HepG2 (cell line): ENCODE data around the gene UBAP2. TPM values are rescaled to one million over a fixed set of nuclear protein-coding genes. Genes with fewer than 3 reads are reported as not detected.

Source experiments
- ATF7-NPFF ChIP-seq: sonication (generic); formaldehyde crosslinking; IDR thresholded peaks from 2 replicates; pipeline ENCODE4 v1.8.1; 2023; ENCODE audit warnings: mild to moderate bottlenecking, low read depth, missing genetic modification reagents, moderate library complexity
- CBX5 ChIP-seq: sonication (generic); formaldehyde crosslinking; IDR thresholded peaks from 2 replicates; pipeline ENCODE4 v1.4.0; 2020; ENCODE audit warnings: missing genetic modification reagents, borderline replicate concordance
- CENPT ChIP-seq: sonication (generic); formaldehyde crosslinking; IDR thresholded peaks from 2 replicates; pipeline ENCODE4 v1.8.0; 2022; ENCODE audit warnings: low read depth, mild to moderate bottlenecking, moderate library complexity, missing genetic modification reagents
- HNRNPL ChIP-seq: fragments of 200-400 bp; formaldehyde crosslinking; IDR thresholded peaks from 2 replicates; pipeline ENCODE4 v1.6.1; 2017; ENCODE audit warnings: mild to moderate bottlenecking, low read depth, low read length
- HNRNPLL ChIP-seq: fragments of 200-400 bp; formaldehyde crosslinking; IDR thresholded peaks from 2 replicates; pipeline ENCODE4 v1.6.1; 2017; ENCODE audit warnings: mild to moderate bottlenecking, low read depth, low read length; ENCODE audit not compliant: poor library complexity, severe bottlenecking
- KAT8 ChIP-seq: IDR thresholded peaks from 2 replicates; pipeline ENCODE4 v1.6.1; 2016; ENCODE audit warnings: missing genetic modification reagents, missing compliant biosample characterization
- MED1 ChIP-seq: sonication (generic); formaldehyde crosslinking; IDR thresholded peaks from 2 replicates; pipeline ENCODE4 v1.4.0; 2020; ENCODE audit warnings: missing genetic modification reagents
- MLLT10 ChIP-seq: sonication (generic); formaldehyde crosslinking; IDR thresholded peaks from 2 replicates; pipeline ENCODE4 v1.4.0; 2020; ENCODE audit warnings: missing genetic modification reagents
- MTF2 ChIP-seq: sonication (generic); formaldehyde crosslinking; IDR thresholded peaks from 2 replicates; pipeline ENCODE4 v1.5.0; 2020; ENCODE audit warnings: missing genetic modification reagents, borderline replicate concordance
- NBN ChIP-seq: fragments of 450-650 bp; conservative IDR thresholded peaks from 2 replicates; pipeline ENCODE4 v1.6.1; 2017
- ZZZ3 ChIP-seq: sonication (generic); formaldehyde crosslinking; IDR thresholded peaks from 2 replicates; pipeline ENCODE4 v1.4.0; 2020; ENCODE audit warnings: missing genetic modification reagents, mild to moderate bottlenecking, borderline replicate concordance
- polyA plus RNA-seq, 8 experiments: library from polyadenylated mRNA; depleted of rRNA in 3 of 8; stranded (reverse) in 7 of 8; unstranded in 1 of 8; fragments of >200 nt; fragmentation: Illumina TruSeq in 4 of 8; extraction: Trizol in 4 of 8; gene quantifications; 2 replicates each; pipeline versions ENCODE4 v1.2.1 to v1.2.3, GENCODE V29; 2011 to 2016; ENCODE audit warnings: low read depth in 4 of 8, missing spikeins in 1 of 8, mixed read lengths in 1 of 8; ENCODE audit not compliant: insufficient read depth in 1 of 8
- total RNA-seq, 5 experiments: library from RNA; depleted of rRNA; stranded (reverse); fragments of >200 nt; fragmentation: Illumina TruSeq; extraction: Trizol; gene quantifications; 2 replicates each; pipeline ENCODE4 v1.2.3, GENCODE V29; 2016; ENCODE audit warnings: low read depth in 1 of 5
- TF ChIP-seq, protein P1 (sequence below): sonication (generic); formaldehyde crosslinking; conservative IDR thresholded peaks from 2 replicates; pipeline ENCODE4 v1.4.0; 2020; ENCODE audit warnings: mild to moderate bottlenecking, missing genetic modification reagents, moderate library complexity
- TF ChIP-seq, protein P2 (sequence below): IDR thresholded peaks from 2 replicates; pipeline ENCODE4 v1.6.1; 2012; ENCODE audit warnings: low read length, improper control_type of control experiment
- TF ChIP-seq, protein P3 (sequence below): sonication (generic); formaldehyde crosslinking; IDR thresholded peaks from 2 replicates; pipeline ENCODE4 v1.8.1; 2023; ENCODE audit warnings: mild to moderate bottlenecking, inconsistent platforms, moderate library complexity, missing genetic modification reagents, borderline replicate concordance
- TF ChIP-seq, protein P4 (sequence below): sonication (generic); formaldehyde crosslinking; IDR thresholded peaks from 2 replicates; pipeline ENCODE4 v1.9.0; 2021; ENCODE audit warnings: missing genetic modification reagents, mild to moderate bottlenecking, borderline replicate concordance
- TF ChIP-seq, protein P5 (sequence below): fragments of 450-650 bp; IDR thresholded peaks from 2 replicates; pipeline ENCODE4 v1.6.1; 2016

Gene UBAP2
- total and polyA plus RNA-seq, 2 of the 13 experiments (the other 11 are each of a cell fraction or from before 2014, with no cell fraction given) = 19.0 to 22.0 TPM

DNA sequence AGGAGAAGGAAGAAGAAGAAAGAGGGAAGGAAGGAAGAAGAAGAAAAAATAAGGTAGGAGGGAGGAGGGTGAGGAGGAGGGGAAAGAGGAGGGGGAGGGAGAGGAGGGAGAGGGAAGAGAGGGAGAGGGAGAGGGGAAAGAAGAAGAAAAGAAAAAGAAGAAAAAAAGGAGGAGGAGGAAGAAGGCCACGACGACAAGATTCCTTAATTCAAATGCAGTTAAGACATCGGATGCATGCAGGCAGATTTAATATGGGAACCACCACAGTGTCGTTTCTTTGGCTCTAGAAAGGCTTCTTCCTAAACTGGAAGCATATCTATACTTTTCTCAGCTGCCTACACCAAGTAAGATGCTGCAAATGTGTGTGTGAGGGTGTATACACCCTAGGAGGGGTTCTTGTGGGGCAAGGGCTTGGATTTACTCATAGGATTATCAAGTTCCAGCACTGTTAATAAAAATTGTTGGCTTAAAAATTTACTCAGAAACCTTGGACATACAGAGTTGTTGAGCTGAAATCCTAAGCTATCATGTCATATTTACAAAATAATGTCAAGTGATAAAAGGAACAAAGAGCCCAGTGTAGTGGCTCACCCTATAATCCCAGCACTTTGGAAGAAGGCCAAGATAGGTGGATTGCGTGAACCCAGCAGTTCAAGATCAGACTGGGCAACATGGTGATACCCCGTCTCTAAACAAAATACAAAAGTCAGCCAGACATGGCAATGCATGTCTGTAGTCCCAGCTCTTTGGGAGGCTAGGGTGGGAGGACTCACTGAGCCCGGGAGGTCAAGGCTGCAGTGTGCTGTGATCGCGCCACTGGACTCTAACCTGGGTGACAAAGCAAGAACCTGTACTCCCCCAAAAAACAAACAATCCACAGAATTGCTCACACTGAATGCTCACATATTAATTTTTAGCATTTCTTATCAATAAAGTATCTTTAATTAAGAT, 108.5 kb downstream of the UBAP2 start (continued):
- TF ChIP-seq, protein P1, sequence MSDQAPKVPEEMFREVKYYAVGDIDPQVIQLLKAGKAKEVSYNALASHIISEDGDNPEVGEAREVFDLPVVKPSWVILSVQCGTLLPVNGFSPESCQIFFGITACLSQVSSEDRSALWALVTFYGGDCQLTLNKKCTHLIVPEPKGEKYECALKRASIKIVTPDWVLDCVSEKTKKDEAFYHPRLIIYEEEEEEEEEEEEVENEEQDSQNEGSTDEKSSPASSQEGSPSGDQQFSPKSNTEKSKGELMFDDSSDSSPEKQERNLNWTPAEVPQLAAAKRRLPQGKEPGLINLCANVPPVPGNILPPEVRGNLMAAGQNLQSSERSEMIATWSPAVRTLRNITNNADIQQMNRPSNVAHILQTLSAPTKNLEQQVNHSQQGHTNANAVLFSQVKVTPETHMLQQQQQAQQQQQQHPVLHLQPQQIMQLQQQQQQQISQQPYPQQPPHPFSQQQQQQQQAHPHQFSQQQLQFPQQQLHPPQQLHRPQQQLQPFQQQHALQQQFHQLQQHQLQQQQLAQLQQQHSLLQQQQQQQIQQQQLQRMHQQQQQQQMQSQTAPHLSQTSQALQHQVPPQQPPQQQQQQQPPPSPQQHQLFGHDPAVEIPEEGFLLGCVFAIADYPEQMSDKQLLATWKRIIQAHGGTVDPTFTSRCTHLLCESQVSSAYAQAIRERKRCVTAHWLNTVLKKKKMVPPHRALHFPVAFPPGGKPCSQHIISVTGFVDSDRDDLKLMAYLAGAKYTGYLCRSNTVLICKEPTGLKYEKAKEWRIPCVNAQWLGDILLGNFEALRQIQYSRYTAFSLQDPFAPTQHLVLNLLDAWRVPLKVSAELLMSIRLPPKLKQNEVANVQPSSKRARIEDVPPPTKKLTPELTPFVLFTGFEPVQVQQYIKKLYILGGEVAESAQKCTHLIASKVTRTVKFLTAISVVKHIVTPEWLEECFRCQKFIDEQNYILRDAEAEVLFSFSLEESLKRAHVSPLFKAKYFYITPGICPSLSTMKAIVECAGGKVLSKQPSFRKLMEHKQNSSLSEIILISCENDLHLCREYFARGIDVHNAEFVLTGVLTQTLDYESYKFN (CRISPR knock-in tag) = peak; percentile 97
- TF ChIP-seq ZZZ3 (CRISPR knock-in tag) (no peak), MTF2 (CRISPR knock-in tag) (no peak), MED1 (CRISPR knock-in tag) (peak; percentile 91), MLLT10 (CRISPR knock-in tag) (no peak), KAT8 (CRISPR knock-in tag) (peak; percentile 64), ATF7-NPFF (no peak), HNRNPLL (no peak), CBX5 (peak; percentile 78; the same call in 1 of the 2 replicates), CENPT (CRISPR knock-in tag) (no peak), HNRNPL (no peak), NBN (no peak)
- TF ChIP-seq, protein P2, sequence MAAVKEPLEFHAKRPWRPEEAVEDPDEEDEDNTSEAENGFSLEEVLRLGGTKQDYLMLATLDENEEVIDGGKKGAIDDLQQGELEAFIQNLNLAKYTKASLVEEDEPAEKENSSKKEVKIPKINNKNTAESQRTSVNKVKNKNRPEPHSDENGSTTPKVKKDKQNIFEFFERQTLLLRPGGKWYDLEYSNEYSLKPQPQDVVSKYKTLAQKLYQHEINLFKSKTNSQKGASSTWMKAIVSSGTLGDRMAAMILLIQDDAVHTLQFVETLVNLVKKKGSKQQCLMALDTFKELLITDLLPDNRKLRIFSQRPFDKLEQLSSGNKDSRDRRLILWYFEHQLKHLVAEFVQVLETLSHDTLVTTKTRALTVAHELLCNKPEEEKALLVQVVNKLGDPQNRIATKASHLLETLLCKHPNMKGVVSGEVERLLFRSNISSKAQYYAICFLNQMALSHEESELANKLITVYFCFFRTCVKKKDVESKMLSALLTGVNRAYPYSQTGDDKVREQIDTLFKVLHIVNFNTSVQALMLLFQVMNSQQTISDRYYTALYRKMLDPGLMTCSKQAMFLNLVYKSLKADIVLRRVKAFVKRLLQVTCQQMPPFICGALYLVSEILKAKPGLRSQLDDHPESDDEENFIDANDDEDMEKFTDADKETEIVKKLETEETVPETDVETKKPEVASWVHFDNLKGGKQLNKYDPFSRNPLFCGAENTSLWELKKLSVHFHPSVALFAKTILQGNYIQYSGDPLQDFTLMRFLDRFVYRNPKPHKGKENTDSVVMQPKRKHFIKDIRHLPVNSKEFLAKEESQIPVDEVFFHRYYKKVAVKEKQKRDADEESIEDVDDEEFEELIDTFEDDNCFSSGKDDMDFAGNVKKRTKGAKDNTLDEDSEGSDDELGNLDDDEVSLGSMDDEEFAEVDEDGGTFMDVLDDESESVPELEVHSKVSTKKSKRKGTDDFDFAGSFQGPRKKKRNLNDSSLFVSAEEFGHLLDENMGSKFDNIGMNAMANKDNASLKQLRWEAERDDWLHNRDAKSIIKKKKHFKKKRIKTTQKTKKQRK = no peak
- TF ChIP-seq, protein P3, sequence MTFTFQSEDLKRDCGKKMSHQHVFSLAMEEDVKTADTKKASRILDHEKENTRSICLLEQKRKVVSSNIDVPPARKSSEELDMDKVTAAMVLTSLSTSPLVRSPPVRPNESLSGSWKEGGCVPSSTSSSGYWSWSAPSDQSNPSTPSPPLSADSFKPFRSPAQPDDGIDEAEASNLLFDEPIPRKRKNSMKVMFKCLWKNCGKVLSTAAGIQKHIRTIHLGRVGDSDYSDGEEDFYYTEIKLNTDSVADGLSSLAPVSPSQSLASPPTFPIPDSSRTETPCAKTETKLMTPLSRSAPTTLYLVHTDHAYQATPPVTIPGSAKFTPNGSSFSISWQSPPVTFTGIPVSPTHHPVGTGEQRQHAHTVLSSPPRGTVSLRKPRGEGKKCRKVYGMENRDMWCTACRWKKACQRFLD (CRISPR knock-in tag) = no peak
- TF ChIP-seq, protein P4, sequence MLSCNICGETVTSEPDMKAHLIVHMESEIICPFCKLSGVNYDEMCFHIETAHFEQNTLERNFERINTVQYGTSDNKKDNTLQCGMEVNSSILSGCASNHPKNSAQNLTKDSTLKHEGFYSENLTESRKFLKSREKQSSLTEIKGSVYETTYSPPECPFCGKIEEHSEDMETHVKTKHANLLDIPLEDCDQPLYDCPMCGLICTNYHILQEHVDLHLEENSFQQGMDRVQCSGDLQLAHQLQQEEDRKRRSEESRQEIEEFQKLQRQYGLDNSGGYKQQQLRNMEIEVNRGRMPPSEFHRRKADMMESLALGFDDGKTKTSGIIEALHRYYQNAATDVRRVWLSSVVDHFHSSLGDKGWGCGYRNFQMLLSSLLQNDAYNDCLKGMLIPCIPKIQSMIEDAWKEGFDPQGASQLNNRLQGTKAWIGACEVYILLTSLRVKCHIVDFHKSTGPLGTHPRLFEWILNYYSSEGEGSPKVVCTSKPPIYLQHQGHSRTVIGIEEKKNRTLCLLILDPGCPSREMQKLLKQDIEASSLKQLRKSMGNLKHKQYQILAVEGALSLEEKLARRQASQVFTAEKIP = no peak
- TF ChIP-seq, protein P5, sequence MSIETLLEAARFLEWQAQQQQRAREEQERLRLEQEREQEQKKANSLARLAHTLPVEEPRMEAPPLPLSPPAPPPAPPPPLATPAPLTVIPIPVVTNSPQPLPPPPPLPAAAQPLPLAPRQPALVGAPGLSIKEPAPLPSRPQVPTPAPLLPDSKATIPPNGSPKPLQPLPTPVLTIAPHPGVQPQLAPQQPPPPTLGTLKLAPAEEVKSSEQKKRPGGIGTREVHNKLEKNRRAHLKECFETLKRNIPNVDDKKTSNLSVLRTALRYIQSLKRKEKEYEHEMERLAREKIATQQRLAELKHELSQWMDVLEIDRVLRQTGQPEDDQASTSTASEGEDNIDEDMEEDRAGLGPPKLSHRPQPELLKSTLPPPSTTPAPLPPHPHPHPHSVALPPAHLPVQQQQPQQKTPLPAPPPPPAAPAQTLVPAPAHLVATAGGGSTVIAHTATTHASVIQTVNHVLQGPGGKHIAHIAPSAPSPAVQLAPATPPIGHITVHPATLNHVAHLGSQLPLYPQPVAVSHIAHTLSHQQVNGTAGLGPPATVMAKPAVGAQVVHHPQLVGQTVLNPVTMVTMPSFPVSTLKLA = 0 out of 2 replicates have a peak, but pooled peaks have one; percentile 4
